ENCODE results near the gene CTAG1A. TPM values are rescaled to one million over a fixed set of nuclear protein-coding genes. Genes with fewer than 3 reads are reported as not detected.

Gene CTAG1A
- total and polyA plus RNA-seq, 9 of the 15 experiments (the other 6 are each of a cell fraction or from before 2014, with no cell fraction given): 0.32 TPM; not detected in 8

GRCh38 chrX:154535892-154536291 is 49.0 kb upstream of the CTAG1A start:
- no peak overlapping the region for H3K4me2 ChIP-seq (ENCODE audit: insufficient read depth, low read length)
- POLR2A ChIA-PET: interaction anchor here (1.8 kb wide), 1 partner anchor 133 kb away, joined by 4 read pairs; no protein-coding TSS in a partner anchor

More at GRCh38 chrX:154535892-154536291, 49.0 kb upstream of the CTAG1A start:
- CTCF ChIA-PET (ENCODE audit: low intra/inter-chr PET ratio): interaction anchor here (1.1 to 3.7 kb wide), 3 partner anchors 110 to 162 kb away, joined by 5 to 63 read pairs (median 19); partner anchors contain the start of gene FLNA
- intact Hi-C loops (cut with micrococcal nuclease) (no loop called here), in situ Hi-C loops (cut with MboI) (loop anchor here (10.0 to 25.0 kb wide), 3 partner anchors 131 to 374 kb away; partner anchors contain the start of genes DNASE1L1, EMD and FLNA)
- Histone ChIP-seq H3K9me1 (ENCODE audit: control insufficient read depth, insufficient read depth, low read length) (no peaks in the 10 kb centered on the region), H3K27me3 (ENCODE audit: control insufficient read depth in 2 of 2, insufficient read depth in 2 of 2, low read length in 2 of 2) (no peaks in the 10 kb centered on the region), H3K4me3 (no peak overlapping the region), H3K79me2 (ENCODE audit: control insufficient read depth, insufficient read depth, low read length) (peaks cover 36% of the 10 kb centered on the region), H3K27ac (ENCODE audit: extremely low read depth, low read depth, low read length) (no peak overlapping the region), H3K4me1 (replicated peaks in 1 of 2; ENCODE audit: control insufficient read depth in 2 of 2, insufficient read depth in 2 of 2, low read length in 2 of 2) (peaks cover 7 to 31% of the 10 kb centered on the region in 2 experiments), H3K9me3 (replicated peaks; ENCODE audit: control insufficient read depth, insufficient read depth, low read depth, low read length) (no peaks in the 10 kb centered on the region), H2AFZ (ENCODE audit: low read depth, low read length) (no peak overlapping the region), H3K36me3 (ENCODE audit: control insufficient read depth, insufficient read depth, low read length) (peaks cover 73% of the 10 kb centered on the region; the same call in 2 of the 3 replicates), H3K9ac (ENCODE audit: insufficient read depth in 1 of 2, low read depth in 2 of 2, low read length in 2 of 2) (no peak overlapping the region), H4K20me1 (replicated peaks; ENCODE audit: control insufficient read depth, insufficient read depth, low read length) (no peaks in the 10 kb centered on the region)
- TF ChIP-seq PRPF4 (IDR thresholded peaks at IDR 0.05; ENCODE audit: insufficient read depth, low read depth, low read length, poor library complexity, severe bottlenecking) (no peak), POU5F1 (IDR thresholded peaks at IDR 0.05; ENCODE audit: borderline replicate concordance, low read depth, low read length, partially characterized antibody) (no peak), NRF1 (conservative IDR thresholded peaks at IDR 0.05 in 1 of 2, IDR thresholded peaks at IDR 0.05 in 1 of 2) (no peak), TRIM28 (IDR thresholded peaks at IDR 0.05) (no peak), GABPB2 (CRISPR knock-in tag; conservative IDR thresholded peaks at IDR 0.05) (no peak), HNRNPL (IDR thresholded peaks at IDR 0.05; ENCODE audit: low read depth, low read length) (no peak), RBM39 (optimal IDR thresholded peaks at IDR 0.05; ENCODE audit: low read depth, low read length) (no peak), USF1 (CRISPR knock-in tag; IDR thresholded peaks at IDR 0.05) (no peak), ZNF444 (CRISPR knock-in tag; IDR thresholded peaks at IDR 0.05) (no peak), HMGN3 (IDR thresholded peaks at IDR 0.05; ENCODE audit: borderline replicate concordance, extremely low read depth, insufficient read length, low read depth, low read length) (no peak), ARID2 (IDR thresholded peaks at IDR 0.05) (no peak), STAT5A (IDR thresholded peaks at IDR 0.05; ENCODE audit: borderline replicate concordance, low read length) (no peak), ATF7 (IDR thresholded peaks at IDR 0.05) (no peak), NFIC (IDR thresholded peaks at IDR 0.05) (no peak)
- FAIRE-seq (no peak), ATAC-seq (no peak), DNase-seq (ENCODE audit: extremely low read depth in 1 of 4, low spot score in 3 of 4) (no peak)
- 91% methylated on average over 9 of the region's 9 CpGs for WGBS (ENCODE audit: insufficient coverage, low coverage, missing lambda C conversion rate)
- BruUV-seq (replicated peaks): no TSS peak
